ENCODE data around the gene PCSK6.

PCSK6 gene

GRCh38 chr15:101439920-101440319 lies 49.6 kb downstream of the PCSK6 start:
- Histone ChIP-seq H3K36me3 (ENCODE audit: control insufficient read depth, insufficient read depth, low read length) (no peaks in the 10 kb centered on the region), H3K4me3 (replicated peaks; ENCODE audit: low read depth, low read length) (no peak overlapping the region), H3K27me3 (replicated peaks; ENCODE audit: control insufficient read depth, insufficient read depth, low read length) (no peaks in the 10 kb centered on the region; the same call in none of the 2 replicates)
- TF ChIP-seq CTCF (IDR thresholded peaks at IDR 0.05; ENCODE audit: insufficient read depth, low read length, poor library complexity, severe bottlenecking): no peak
- DNase-seq (ENCODE audit: extremely low read depth, insufficient read length): no peak

GRCh38 chr15:101439285-101439919 lies 50.1 kb downstream of the PCSK6 start:
- H3K36me3 ChIP-seq (ENCODE audit: control insufficient read depth, insufficient read depth, low read length): no peaks in the 10 kb centered on the region
- no peak for DNase-seq (ENCODE audit: extremely low read depth, insufficient read length)

GRCh38 chr15:101438482-101439284 lies 50.8 kb downstream of the PCSK6 start:
- H3K27me3 ChIP-seq (replicated peaks; ENCODE audit: control insufficient read depth, insufficient read depth, low read length): no peaks in the 10 kb centered on the region; the same call in none of the 2 replicates
- no peaks in the 10 kb centered on the region for H3K36me3 ChIP-seq (ENCODE audit: control insufficient read depth, insufficient read depth, low read length)
- H3K4me3 ChIP-seq (replicated peaks; ENCODE audit: low read depth, low read length): no peak overlapping the region
- DNase-seq (ENCODE audit: extremely low read depth, insufficient read length): no peak
- TF ChIP-seq CTCF (IDR thresholded peaks at IDR 0.05; ENCODE audit: insufficient read depth, low read length, poor library complexity, severe bottlenecking): no peak

More at GRCh38 chr15:101439285-101439919, 50.1 kb downstream of the PCSK6 start:
- Histone ChIP-seq H3K27me3 (replicated peaks; ENCODE audit: control insufficient read depth, insufficient read depth, low read length) (no peaks in the 10 kb centered on the region; the same call in none of the 2 replicates), H3K4me3 (replicated peaks; ENCODE audit: low read depth, low read length) (no peak overlapping the region)
- TF ChIP-seq CTCF (IDR thresholded peaks at IDR 0.05; ENCODE audit: insufficient read depth, low read length, poor library complexity, severe bottlenecking): no peak

- no peaks in the 10 kb centered on the region; the same call in none of the 2 replicates for H3K27me3 ChIP-seq (replicated peaks; ENCODE audit: control insufficient read depth, insufficient read depth, low read length)
- DNase-seq (ENCODE audit: extremely low read depth, insufficient read length): no peak
- no peaks in the 10 kb centered on the region for H3K36me3 ChIP-seq (ENCODE audit: control insufficient read depth, insufficient read depth, low read length)
- TF ChIP-seq CTCF (IDR thresholded peaks at IDR 0.05; ENCODE audit: insufficient read depth, low read length, poor library complexity, severe bottlenecking): no peak
- H3K4me3 ChIP-seq (replicated peaks; ENCODE audit: low read depth, low read length): no peak overlapping the region
Observed at GRCh38 chr15:101437618-101438481, 51.7 kb downstream of the PCSK6 start.

GRCh38 chr15:101437209-101437608 lies 52.3 kb downstream of the PCSK6 start:
- Histone ChIP-seq H3K36me3 (ENCODE audit: control insufficient read depth, insufficient read depth, low read length) (no peaks in the 10 kb centered on the region), H3K27me3 (replicated peaks; ENCODE audit: control insufficient read depth, insufficient read depth, low read length) (no peaks in the 10 kb centered on the region; the same call in none of the 2 replicates), H3K4me3 (replicated peaks; ENCODE audit: low read depth, low read length) (no peak overlapping the region)
- DNase-seq (ENCODE audit: extremely low read depth, insufficient read length): no peak
- TF ChIP-seq CTCF (IDR thresholded peaks at IDR 0.05; ENCODE audit: insufficient read depth, low read length, poor library complexity, severe bottlenecking): no peak

Data from GM06990 (cell line).